ENCODE measurements around the gene KIRREL3. TPM values are rescaled to one million over a fixed set of nuclear protein-coding genes. Genes with fewer than 3 reads are reported as not detected.

Gene KIRREL3
- total and polyA plus RNA-seq, 4 donors = 0.90 TPM; not detected in 3

DNA sequence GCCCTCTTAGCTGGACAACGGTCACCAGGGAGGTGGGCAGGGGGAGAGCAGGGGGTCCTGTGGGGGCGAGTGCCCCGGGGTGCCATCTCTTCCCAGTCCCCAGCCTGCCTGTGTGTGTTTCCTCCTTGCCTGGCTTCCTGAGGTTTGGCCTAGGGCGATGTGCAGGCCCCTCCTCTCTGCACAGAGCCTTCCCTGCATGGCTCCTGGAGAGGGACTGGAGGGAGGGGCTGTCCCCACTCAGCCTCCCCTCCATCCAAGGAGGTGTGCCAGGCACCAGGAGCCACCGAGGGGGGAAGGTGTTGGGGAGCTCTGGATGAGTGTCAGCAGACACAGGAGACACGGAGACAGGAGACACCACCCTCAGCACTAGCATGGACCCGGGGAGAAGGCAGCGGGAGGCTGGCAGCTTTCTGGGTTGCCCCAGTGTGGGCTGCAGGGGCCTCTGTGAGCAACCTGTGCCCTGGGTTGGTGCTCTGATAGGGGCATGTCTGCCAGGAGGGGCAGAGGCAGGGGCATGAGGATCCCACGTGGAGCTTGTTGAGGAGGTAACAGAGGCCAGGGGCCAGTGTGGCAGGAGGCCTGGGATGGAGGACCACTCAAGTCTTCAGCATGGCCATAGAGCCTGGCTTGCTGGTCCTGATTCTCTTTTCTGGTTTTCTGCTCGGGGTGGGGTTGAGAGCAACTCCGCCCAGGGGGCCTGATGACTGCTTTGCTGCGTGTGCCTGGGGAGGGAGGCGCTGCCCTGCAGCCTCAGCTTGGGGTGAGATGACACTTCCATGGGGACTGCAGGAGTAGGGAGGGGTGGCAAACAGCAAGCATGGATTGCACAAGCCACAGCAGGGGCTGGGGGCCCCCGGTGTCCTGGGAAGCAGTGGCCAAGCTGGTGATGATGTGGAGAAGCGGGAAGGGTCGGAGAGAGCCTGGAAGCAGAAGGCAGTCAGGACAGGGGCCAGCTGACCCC lies 566.3 kb downstream of the KIRREL3 start:
- no peak for DNase-seq
- H3K9me3 ChIP-seq (ENCODE audit: control insufficient read depth, low read length) = no peaks in the 10 kb centered on the region
- no peaks in the 10 kb centered on the region for H3K4me1 ChIP-seq (ENCODE audit: control insufficient read depth in 1 of 2, insufficient read depth in 2 of 2, low read length in 2 of 2)
- no peak overlapping the region for H3K4me3 ChIP-seq (ENCODE audit: low read length in 2 of 2)
- H3K27me3 ChIP-seq (ENCODE audit: control insufficient read depth in 1 of 2, insufficient read depth in 2 of 2, low read length in 1 of 2) = no peaks in the 10 kb centered on the region
- no peak for ATAC-seq (ENCODE audit: low FRiP score)
- no peaks in the 10 kb centered on the region for H3K36me3 ChIP-seq (ENCODE audit: control insufficient read depth in 1 of 2, insufficient read depth in 2 of 2, low read length in 1 of 2)
- no peak overlapping the region for H3K27ac ChIP-seq (ENCODE audit: low read depth in 1 of 2, low read length in 2 of 2)
- WGBS, 2 donors = 80 to 88% methylated on average over 15 to 16 of the region's 16 CpGs
- intact Hi-C loops (cut with DNase I) = no loop called here

DNA sequence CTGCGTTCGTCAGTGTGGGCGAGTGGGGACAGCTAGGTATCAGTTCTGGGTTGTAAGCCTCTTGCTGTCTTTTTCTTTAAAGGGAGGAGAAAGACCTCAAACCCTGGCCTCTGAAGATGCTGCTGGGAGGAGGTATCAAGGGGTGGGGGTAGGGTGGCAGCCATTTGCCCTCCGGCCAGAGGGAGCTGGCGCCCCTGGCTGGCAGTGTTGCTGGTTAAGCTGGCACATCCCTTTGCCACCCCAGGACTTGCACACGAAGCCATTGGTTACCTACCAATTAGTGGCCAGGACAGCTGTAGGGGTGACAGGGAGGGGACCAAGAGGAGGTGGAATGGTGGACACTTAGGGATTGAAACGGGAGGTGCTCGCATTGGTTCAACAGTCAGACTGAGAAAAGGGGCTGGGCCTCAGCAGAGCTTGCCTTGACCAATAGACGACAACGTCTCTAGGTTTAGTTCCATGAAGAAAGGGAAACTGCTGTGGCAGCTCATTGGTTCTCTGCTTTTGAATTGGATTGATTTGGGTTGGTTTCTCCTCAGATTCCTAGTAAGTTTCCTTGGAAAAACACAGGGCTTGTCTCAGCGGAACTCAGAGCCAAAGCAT lies 567.2 kb downstream of the KIRREL3 start:
- Histone ChIP-seq H3K27me3 (ENCODE audit: control insufficient read depth in 1 of 2, insufficient read depth in 2 of 2, low read length in 1 of 2) (no peaks in the 10 kb centered on the region), H3K4me3 (ENCODE audit: low read length in 2 of 2) (no peak overlapping the region), H3K36me3 (ENCODE audit: control insufficient read depth in 1 of 2, insufficient read depth in 2 of 2, low read length in 1 of 2) (no peaks in the 10 kb centered on the region), H3K4me1 (ENCODE audit: control insufficient read depth in 1 of 2, insufficient read depth in 2 of 2, low read length in 2 of 2) (no peaks in the 10 kb centered on the region), H3K9me3 (ENCODE audit: control insufficient read depth, low read length) (no peaks in the 10 kb centered on the region), H3K27ac (ENCODE audit: low read depth in 1 of 2, low read length in 2 of 2) (no peak overlapping the region)
- no peak for DNase-seq
- intact Hi-C loops (cut with DNase I) = no loop called here
- WGBS, 2 donors = 93% methylated on average over 11 of the region's 11 CpGs
- peak; percentile 4 for ATAC-seq (ENCODE audit: low FRiP score)

DNA sequence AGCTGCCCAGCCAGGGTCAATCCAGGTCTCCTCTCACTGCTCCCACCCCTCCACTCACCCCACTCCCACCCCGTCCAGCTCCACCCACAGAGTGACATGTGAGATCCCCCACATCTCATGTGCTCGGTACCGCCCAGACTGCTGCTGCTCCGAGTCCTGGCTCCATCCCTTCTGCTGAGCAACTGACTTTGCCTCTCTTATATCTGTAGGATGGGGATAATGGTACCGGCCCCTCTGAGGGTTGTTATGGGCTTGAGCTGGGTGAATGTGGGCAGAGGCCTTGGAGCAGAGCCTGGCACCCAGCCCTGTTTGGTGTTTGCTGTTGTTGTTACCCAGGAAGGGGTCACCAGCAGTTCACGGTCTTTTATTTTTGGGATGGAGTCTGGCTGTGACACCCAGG lies 568.0 kb downstream of the KIRREL3 start:
- Histone ChIP-seq H3K9me3 (ENCODE audit: control insufficient read depth, low read length) (no peaks in the 10 kb centered on the region), H3K36me3 (ENCODE audit: control insufficient read depth in 1 of 2, insufficient read depth in 2 of 2, low read length in 1 of 2) (no peaks in the 10 kb centered on the region), H3K27me3 (ENCODE audit: control insufficient read depth in 1 of 2, insufficient read depth in 2 of 2, low read length in 1 of 2) (no peaks in the 10 kb centered on the region), H3K4me3 (ENCODE audit: low read length in 2 of 2) (no peak overlapping the region), H3K4me1 (ENCODE audit: control insufficient read depth in 1 of 2, insufficient read depth in 2 of 2, low read length in 2 of 2) (no peaks in the 10 kb centered on the region), H3K27ac (ENCODE audit: low read depth in 1 of 2, low read length in 2 of 2) (no peak overlapping the region)
- peak; percentile 43 for ATAC-seq (ENCODE audit: low FRiP score)
- no peak for DNase-seq
- intact Hi-C loops (cut with DNase I) = no loop called here
- 81 to 83% methylated on average over 6 of the region's 6 CpGs for WGBS, 2 donors

DNA sequence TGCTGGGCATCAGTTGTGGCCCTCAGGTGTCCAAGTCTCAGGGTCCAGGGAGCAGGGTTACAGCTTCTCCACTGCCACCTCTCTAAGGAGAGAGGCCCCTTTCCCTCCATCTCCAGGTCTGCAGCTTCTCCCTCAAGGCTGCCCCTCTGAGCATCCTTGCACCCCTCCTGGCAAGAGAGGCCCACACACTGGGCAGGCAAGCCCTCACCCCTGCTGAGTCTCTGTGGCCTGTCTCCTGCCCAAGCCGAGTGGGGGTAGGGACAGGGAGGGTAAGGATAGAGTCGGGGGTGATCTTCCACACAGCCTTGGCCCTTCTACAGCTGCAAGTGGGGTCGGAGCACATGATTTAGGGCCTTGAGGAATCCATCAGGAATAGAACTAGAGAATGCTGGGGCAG lies 568.5 kb downstream of the KIRREL3 start:
- intact Hi-C loops (cut with DNase I) = no loop called here
- ATAC-seq (ENCODE audit: low FRiP score) (no peak), DNase-seq (no peak)
- no peaks in the 10 kb centered on the region for H3K4me1 ChIP-seq (ENCODE audit: control insufficient read depth in 1 of 2, insufficient read depth in 2 of 2, low read length in 2 of 2)
- no peaks in the 10 kb centered on the region for H3K36me3 ChIP-seq (ENCODE audit: control insufficient read depth in 1 of 2, insufficient read depth in 2 of 2, low read length in 1 of 2)
- no peak overlapping the region for H3K4me3 ChIP-seq (ENCODE audit: low read length in 2 of 2)
- WGBS, 2 donors = 58 to 67% methylated on average over 3 of the region's 3 CpGs
- H3K9me3 ChIP-seq (ENCODE audit: control insufficient read depth, low read length) = no peaks in the 10 kb centered on the region
- no peak overlapping the region for H3K27ac ChIP-seq (ENCODE audit: low read depth in 1 of 2, low read length in 2 of 2)
- no peaks in the 10 kb centered on the region for H3K27me3 ChIP-seq (ENCODE audit: control insufficient read depth in 1 of 2, insufficient read depth in 2 of 2, low read length in 1 of 2)

DNA sequence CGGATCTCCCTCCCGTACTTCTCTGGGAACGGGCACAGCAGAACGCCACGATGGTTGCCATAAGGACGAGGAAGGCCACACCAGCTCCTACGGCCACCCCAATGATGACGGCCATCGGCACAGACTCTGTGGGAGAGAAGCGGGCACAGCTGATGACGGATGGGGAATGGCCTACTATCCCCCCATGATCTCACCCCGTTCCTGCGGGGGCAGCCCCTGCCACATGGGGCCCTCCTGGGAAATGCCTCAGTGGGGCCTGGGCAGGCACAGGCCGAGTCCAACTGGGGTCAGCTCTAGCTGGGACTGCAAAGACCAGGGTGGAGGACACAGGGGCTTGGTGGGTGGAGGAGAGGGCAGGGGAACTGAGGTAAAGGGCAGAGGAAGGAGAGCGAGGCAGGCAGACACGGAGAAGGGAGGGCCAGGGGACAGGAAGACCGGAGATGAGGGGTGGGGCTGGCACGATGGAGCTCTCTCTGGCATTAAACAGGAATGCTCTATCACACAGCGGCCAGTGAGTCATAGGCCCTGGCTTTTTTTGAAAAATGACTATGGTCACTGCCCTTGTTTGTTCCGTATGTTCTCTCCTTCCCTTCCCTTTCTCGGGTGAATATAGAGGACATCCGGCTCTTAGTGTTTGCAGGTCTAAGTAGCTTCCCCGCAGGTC lies 569.0 kb downstream of the KIRREL3 start:
- intact Hi-C loops (cut with DNase I) = no loop called here
- no peaks in the 10 kb centered on the region for H3K36me3 ChIP-seq (ENCODE audit: control insufficient read depth in 1 of 2, insufficient read depth in 2 of 2, low read length in 1 of 2)
- no peak overlapping the region for H3K4me3 ChIP-seq (ENCODE audit: low read length in 2 of 2)
- ATAC-seq (ENCODE audit: low FRiP score) (peak; percentile 75), DNase-seq (peak; percentile 83 to 86)
- no peaks in the 10 kb centered on the region for H3K9me3 ChIP-seq (ENCODE audit: control insufficient read depth, low read length)
- 72 to 73% methylated on average over 23 of the region's 23 CpGs for WGBS, 2 donors
- no peak overlapping the region for H3K27ac ChIP-seq (ENCODE audit: low read depth in 1 of 2, low read length in 2 of 2)
- H3K27me3 ChIP-seq (ENCODE audit: control insufficient read depth in 1 of 2, insufficient read depth in 2 of 2, low read length in 1 of 2) = no peaks in the 10 kb centered on the region
- H3K4me1 ChIP-seq (ENCODE audit: control insufficient read depth in 1 of 2, insufficient read depth in 2 of 2, low read length in 2 of 2) = no peaks in the 10 kb centered on the region

DNA sequence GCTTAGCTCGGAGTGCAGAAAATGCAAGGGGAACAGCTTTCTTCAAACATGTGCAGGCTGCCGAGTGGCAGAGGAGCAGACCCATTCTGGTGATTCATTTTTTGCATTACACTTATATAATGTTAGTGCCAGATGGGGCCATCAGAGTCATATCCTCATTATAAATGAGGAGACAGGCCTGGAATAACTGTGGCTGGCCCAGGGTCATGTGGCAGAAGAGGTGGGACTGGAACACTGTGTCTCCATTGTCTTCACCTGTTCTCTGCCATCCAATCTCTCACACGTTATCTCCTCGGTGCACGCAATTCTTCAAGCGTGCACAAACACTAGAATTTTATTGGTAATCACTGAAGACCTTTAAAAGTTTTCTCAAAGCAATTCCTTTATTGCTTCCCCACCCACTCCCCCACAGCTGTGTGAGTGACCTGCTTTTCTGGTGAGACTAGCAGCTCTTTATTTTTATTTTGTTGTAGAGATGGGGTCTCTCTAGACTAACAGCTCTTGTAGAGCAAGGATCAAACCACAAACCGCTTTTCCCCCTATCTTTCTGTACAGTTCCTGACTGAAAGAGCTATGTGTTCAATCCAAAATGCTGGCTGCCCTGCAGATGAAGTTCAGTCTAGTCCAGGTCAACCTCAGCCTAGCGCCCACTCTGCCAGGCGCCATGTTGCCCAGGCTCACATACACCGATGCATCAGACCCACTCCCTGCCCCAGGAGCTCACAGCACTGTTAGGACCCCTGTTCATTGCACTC lies 569.8 kb downstream of the KIRREL3 start:
- no peak overlapping the region for H3K4me3 ChIP-seq (ENCODE audit: low read length in 2 of 2)
- no peak for ATAC-seq (ENCODE audit: low FRiP score)
- intact Hi-C loops (cut with DNase I) = no loop called here
- no peaks in the 10 kb centered on the region for H3K36me3 ChIP-seq (ENCODE audit: control insufficient read depth in 1 of 2, insufficient read depth in 2 of 2, low read length in 1 of 2)
- H3K4me1 ChIP-seq (ENCODE audit: control insufficient read depth in 1 of 2, insufficient read depth in 2 of 2, low read length in 2 of 2) = no peaks in the 10 kb centered on the region
- H3K27me3 ChIP-seq (ENCODE audit: control insufficient read depth in 1 of 2, insufficient read depth in 2 of 2, low read length in 1 of 2) = no peaks in the 10 kb centered on the region
- DNase-seq = no peak
- WGBS, 2 donors = 95 to 97% methylated on average over 10 of the region's 10 CpGs
- no peaks in the 10 kb centered on the region for H3K9me3 ChIP-seq (ENCODE audit: control insufficient read depth, low read length)
- H3K27ac ChIP-seq (ENCODE audit: low read depth in 1 of 2, low read length in 2 of 2) = no peak overlapping the region

DNA sequence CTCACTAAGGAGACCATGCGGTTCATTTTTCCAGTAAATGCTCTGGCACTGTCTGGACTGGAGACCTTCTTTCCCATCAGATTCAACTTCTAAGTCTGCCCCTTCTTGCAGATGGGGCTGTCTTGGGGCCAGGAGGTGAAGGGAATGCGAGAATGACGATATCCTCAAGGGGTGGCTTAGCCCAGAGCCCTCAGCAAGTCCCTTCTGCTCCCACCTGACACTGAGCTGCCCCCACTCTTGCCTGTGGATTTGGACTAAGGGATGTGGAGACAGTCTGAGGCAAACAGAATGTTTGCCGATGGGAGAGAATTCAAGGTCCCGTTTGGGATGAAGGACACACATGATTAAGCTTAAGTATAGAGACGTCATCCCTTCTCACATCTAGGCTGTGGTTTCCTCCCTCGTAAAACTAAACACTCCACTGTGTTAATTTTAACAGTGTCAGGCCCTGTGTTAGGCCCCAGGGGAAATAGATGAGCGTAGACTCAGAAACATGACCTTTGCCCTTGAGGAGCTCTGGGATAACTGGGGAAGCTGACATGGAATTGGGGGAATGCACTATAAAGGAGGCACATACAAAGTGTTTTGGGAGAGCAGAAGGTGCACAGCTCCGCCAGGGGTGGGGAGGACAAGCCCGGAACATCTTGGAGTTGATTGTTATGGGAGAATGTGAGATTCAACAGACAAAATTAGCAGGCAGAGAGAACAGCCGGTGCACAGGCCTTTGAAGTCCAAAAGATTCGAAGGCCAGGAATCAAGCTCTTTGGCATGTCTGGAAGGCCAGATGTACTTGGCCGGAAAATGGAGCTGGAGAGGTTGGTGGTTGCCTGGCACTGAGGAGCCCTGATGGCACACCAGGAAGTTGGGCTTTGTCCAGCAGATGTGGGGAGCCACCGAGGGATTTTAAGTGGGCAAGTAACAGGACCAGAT lies 573.5 kb downstream of the KIRREL3 start:
- DNase-seq = no peak
- intact Hi-C loops (cut with DNase I) = no loop called here
- H3K27ac ChIP-seq (ENCODE audit: low read depth in 1 of 2, low read length in 2 of 2) = no peak overlapping the region
- H3K4me3 ChIP-seq (ENCODE audit: low read length in 2 of 2) = no peak overlapping the region
- no peaks in the 10 kb centered on the region for H3K27me3 ChIP-seq (ENCODE audit: control insufficient read depth in 1 of 2, insufficient read depth in 2 of 2, low read length in 1 of 2)
- WGBS, 2 donors = 51 to 58% methylated on average over 14 of the region's 14 CpGs
- H3K9me3 ChIP-seq (ENCODE audit: control insufficient read depth, low read length) = no peaks in the 10 kb centered on the region
- ATAC-seq (ENCODE audit: low FRiP score) = no peak
- no peaks in the 10 kb centered on the region for H3K4me1 ChIP-seq (ENCODE audit: control insufficient read depth in 1 of 2, insufficient read depth in 2 of 2, low read length in 2 of 2)
- H3K36me3 ChIP-seq (ENCODE audit: control insufficient read depth in 1 of 2, insufficient read depth in 2 of 2, low read length in 1 of 2) = no peaks in the 10 kb centered on the region

DNA sequence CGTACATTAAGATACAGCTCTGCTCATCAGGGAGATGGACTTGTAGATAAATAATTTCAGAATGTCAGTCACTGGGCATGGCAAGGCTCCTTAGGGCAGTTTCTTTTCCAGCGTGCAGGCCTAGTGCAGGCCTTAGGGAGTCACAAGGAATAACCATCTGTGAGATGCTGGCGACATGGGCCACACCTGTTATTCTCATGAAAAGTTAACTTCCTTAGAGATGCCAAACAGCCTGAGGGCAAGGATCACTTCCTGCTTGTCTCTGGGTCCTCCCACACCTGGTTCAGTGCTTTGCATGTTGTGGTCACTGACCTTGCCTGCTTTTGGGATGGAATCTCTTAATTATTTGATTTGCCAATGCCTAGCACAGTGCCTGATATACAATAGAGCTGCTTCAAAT lies 574.5 kb downstream of the KIRREL3 start:
- Histone ChIP-seq H3K4me1 (ENCODE audit: control insufficient read depth in 1 of 2, insufficient read depth in 2 of 2, low read length in 2 of 2) (no peaks in the 10 kb centered on the region), H3K27me3 (ENCODE audit: control insufficient read depth in 1 of 2, insufficient read depth in 2 of 2, low read length in 1 of 2) (no peaks in the 10 kb centered on the region), H3K4me3 (ENCODE audit: low read length in 2 of 2) (no peak overlapping the region), H3K27ac (ENCODE audit: low read depth in 1 of 2, low read length in 2 of 2) (no peak overlapping the region), H3K36me3 (ENCODE audit: control insufficient read depth in 1 of 2, insufficient read depth in 2 of 2, low read length in 1 of 2) (no peaks in the 10 kb centered on the region), H3K9me3 (ENCODE audit: control insufficient read depth, low read length) (no peaks in the 10 kb centered on the region)
- DNase-seq (no peak), ATAC-seq (ENCODE audit: low FRiP score) (no peak)
- WGBS, 2 donors = 96 to 97% methylated on average over 3 of the region's 3 CpGs
- intact Hi-C loops (cut with DNase I) = no loop called here
